ENCODE measurements around the gene RDH5. TPM values are rescaled to one million over a fixed set of nuclear protein-coding genes. Genes with fewer than 3 reads are reported as not detected.
A peak's percentile ranks its signal among the peaks of the same experiment; 100 is the strongest.

The RDH5 gene
- total RNA-seq, 1 donor from 2014 or later = 7.1 TPM

DNA sequence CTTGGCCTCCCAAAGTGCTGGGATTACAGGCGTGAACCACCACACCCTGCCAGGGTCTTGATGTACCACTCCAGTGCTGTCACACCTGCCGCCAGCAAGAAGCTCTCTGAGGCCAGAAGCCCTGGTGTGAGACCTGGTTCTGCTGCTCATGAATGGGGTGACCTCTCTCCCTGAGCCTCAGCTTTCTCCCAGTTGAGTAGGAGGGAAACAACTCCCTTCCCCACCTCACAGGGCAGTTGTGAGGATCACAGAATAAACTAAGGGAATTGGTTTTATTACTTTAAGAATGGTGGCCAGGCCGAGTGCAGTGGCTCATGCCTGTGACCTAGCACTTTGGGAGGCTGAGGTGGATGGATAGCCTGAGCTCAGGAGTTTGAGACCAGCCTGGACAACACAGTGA lies 14.4 kb downstream of the RDH5 start:
- Mint-ChIP-seq H3K9me3 (no peaks in the 10 kb centered on the region), H3K4me3 (no peak overlapping the region), H3K4me1 (peaks cover 31% of the 10 kb centered on the region), H3K27me3 (no peaks in the 10 kb centered on the region), H3K36me3 (ENCODE audit: low read depth) (peaks cover under 1% of the 10 kb centered on the region), H3K27ac (no peak overlapping the region)
- intact Hi-C loops (cut with micrococcal nuclease) = no loop called here
- no peak for DNase-seq

DNA sequence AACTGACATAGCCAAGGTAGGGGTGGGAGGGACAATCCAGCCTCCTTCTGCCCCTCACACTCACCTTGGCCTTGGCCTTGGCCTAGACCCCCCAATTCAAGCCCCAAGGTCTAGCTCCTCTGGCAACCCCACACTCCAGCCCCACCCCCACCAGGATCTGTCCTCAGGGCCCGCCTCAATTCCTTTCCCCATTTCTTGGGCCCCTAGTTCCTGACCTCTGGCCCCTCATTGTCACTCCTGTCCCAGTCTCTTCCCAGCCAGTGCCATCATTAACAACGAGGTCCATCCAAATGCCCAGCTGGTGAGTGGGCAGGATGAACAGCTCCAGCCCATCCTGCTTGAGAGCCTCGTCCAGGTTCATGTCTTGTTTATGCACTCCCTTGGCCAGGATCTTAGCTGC lies 15.9 kb downstream of the RDH5 start:
- Mint-ChIP-seq H3K27me3 (no peaks in the 10 kb centered on the region), H3K4me1 (peaks cover 20% of the 10 kb centered on the region), H3K27ac (peak overlapping the region; percentile 28), H3K9me3 (no peaks in the 10 kb centered on the region), H3K4me3 (no peak overlapping the region), H3K36me3 (ENCODE audit: low read depth) (no peaks in the 10 kb centered on the region)
- intact Hi-C loops (cut with micrococcal nuclease) = loop anchor here (5.0 kb wide), 1 partner anchor 79 kb away; no protein-coding TSS in a partner anchor
- no peak for DNase-seq

DNA sequence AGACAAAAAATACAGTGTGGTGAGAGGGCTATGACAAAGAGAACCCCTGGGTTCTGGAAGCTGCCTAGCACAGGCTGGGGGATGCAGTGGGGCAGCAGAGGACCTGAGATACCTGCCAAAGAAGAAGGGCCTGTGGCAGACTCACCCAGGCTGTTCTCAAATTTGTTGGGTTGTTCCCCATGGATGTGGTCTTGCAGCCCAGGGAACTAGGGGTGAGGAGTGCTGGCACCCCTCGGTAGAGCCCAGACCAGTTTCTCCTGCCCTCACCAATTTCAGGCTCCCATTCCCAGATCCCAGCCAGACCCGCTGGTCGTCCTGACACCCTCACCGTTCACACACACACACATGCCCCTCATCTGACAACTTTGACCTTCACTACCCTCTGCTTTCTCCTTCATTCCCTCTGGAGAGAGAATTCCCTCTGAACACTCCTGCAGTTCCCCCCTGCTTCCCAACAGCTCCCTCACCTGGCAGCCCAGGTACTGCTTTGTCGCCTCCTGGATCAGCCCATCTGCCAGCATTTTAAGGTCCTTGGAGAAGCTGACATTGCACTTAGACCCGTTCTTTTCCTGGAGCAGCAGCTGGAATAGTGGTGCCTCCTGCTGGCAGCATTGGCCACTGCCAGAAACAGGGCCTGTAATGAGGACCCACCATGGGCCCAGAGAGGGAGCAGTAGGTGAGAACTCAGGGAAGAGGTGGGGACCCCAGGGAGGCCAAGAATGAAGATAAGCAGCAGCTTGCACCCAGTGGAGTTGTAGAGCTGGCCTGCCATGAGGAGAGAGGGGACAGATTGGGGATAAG lies 16.8 kb downstream of the RDH5 start:
- Mint-ChIP-seq H3K27me3 (no peaks in the 10 kb centered on the region), H3K27ac (peak overlapping the region; percentile 59), H3K4me3 (peak overlapping the region; percentile 55), H3K9me3 (no peaks in the 10 kb centered on the region), H3K36me3 (ENCODE audit: low read depth) (no peaks in the 10 kb centered on the region), H3K4me1 (peaks cover 24% of the 10 kb centered on the region)
- intact Hi-C loops (cut with micrococcal nuclease) = loop anchor here (1.0 to 5.0 kb wide), 3 partner anchors 8 to 80 kb away; partner anchors contain the start of gene CD63
- peak; percentile 89 for DNase-seq

DNA sequence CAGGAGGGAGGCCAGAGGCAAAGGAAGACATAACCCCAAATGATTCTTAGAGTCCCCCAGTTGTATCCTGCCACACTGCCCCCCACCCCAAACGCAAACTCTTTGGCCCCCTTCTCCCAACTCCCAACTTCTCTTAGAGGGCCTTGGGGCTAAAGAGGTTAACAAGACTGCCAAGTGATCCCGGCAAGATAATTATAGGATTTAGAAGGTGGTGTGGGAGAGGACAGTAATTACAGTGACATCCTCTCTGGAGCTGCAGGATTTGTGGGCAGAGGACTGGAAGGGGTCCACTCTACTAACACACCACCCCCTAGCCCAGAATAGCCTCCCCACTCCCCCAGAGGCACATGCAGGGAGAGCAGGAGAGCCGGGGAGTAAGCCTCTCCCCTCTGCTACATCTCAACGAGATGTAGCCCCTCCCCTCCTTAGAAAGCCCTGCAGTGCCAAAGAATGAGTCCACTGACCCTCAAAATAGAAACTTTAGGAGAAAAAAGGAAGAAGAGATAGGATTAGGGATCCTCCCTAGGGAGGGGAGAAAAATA lies 17.5 kb downstream of the RDH5 start:
- peaks cover 2% of the 10 kb centered on the region for H3K27me3 Mint-ChIP-seq
- peaks cover 30% of the 10 kb centered on the region for H3K4me1 Mint-ChIP-seq
- intact Hi-C loops (cut with micrococcal nuclease) = loop anchor here (1.0 to 5.0 kb wide), 10 partner anchors 8 to 381 kb away; partner anchors contain the start of genes CD63, ORMDL2, PYM1 and RPS26
- H3K4me3 Mint-ChIP-seq = peak overlapping the region; percentile 88
- no peak for DNase-seq
- H3K9me3 Mint-ChIP-seq = no peaks in the 10 kb centered on the region
- peak overlapping the region; percentile 85 for H3K27ac Mint-ChIP-seq
- H3K36me3 Mint-ChIP-seq (ENCODE audit: low read depth) = no peaks in the 10 kb centered on the region

DNA sequence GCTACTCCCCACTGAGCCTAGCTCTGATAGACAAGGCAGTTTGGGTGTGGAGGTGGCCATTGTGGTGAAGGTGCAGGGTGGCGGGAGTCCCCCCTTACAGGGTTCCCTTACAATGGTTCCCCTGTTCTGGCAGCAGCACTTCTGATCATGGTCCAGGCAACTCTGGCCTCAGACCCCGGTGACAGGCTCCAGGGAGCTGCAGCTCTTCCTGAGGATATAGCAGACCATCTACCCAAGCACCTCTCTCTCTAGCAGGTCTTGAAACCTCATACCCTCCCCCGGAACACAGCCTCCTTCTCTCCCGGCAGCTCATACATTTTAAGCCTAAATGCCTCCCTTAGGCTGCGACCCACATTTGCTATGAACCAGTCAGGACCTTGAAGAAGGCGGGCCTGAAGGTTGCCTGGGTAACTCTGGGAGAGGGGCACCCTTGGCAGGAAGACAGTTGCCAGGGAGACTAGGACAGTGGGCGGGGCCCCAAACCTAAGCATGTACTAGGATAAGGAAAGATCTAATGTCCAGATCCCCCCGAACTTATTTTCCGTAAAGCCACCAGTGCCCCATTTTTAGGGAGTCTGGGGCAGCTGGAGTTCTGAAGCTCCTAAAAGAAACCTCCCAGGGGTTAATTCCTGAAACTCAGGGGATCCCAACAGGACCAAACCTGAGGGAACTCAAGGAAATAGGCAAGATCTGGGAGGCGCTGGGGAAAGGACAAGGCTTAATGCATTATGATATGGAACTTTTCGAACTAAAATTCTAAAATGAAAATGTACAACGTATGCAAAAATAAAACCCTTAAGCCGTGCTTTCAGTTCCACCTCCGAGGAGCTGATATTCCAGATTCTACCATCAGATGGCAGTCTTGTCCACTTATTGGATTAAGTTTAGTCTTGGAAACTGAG lies 18.2 kb downstream of the RDH5 start:
- Mint-ChIP-seq H3K9me3 (no peaks in the 10 kb centered on the region), H3K27me3 (peaks cover 4% of the 10 kb centered on the region), H3K4me3 (peak overlapping the region; percentile 88), H3K27ac (peak overlapping the region; percentile 85), H3K36me3 (ENCODE audit: low read depth) (no peaks in the 10 kb centered on the region), H3K4me1 (peaks cover 31% of the 10 kb centered on the region)
- intact Hi-C loops (cut with micrococcal nuclease) = loop anchor here (1.0 to 5.0 kb wide), 8 partner anchors 59 to 380 kb away; partner anchors contain the start of genes ORMDL2, PYM1, RPS26 and ZC3H10
- DNase-seq = peak; percentile 96

DNA sequence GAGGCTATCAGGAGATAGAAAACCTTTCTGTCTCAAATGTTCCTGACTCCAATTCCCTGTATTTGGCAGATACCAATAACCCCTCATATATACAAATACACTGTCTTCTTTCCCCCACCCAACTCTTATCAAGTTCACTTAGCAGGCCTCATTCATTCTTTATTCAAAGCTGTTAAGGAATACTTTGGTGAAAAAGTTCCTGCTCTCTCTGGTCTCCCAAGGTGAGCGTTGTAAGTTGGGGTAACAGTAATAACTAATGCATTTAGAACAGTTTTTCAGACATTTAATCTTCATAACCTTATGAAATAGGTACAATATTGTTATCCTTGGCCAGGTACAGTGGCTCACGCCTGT lies 18.8 kb downstream of the RDH5 start:
- H3K27ac Mint-ChIP-seq = no peak overlapping the region
- H3K9me3 Mint-ChIP-seq = no peaks in the 10 kb centered on the region
- peaks cover 31% of the 10 kb centered on the region for H3K4me1 Mint-ChIP-seq
- intact Hi-C loops (cut with micrococcal nuclease) = loop anchor here (2.0 to 5.0 kb wide), 4 partner anchors 82 to 380 kb away; partner anchors contain the start of genes PYM1, RPS26 and ZC3H10
- no peaks in the 10 kb centered on the region for H3K36me3 Mint-ChIP-seq (ENCODE audit: low read depth)
- no peak for DNase-seq
- H3K27me3 Mint-ChIP-seq = peaks cover 4% of the 10 kb centered on the region
- peak overlapping the region; percentile 88 for H3K4me3 Mint-ChIP-seq

DNA sequence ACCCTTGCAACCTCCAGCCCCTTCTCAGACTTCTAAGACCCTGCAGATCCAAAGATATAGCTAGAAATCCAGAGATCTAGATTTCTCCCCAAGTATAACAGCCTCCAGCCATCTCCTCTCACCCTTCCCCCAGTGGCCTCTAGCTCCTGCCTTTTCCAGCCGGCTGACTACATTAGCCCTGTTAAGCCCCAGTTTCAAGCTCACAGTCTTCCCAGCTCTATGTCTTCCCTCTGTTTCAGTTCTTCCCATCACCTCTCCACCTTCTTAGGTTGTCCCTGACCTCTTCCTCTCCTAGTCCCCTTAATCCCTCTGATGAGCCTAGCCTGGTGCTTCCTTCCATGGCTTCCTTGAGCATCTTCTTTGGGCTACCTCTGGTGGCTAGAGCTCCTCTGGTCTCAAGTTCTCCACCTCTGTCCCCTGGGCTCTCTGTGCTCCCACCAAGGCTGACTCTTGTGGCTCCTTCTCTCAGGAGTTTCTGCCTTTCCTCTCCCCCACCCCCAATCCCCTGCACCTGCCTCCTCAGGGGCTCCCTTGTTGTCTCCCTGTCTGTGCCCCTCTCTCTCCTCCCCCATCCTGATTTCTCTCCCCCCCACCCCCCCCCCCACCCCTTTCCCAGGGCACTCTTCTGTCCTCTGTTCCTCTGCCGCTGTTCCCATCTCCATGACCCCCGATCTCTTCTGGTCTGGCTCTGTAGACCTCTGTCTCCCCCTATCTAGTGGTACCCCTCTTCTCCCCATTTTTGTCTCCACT lies 21.9 kb downstream of the RDH5 start:
- H3K4me3 Mint-ChIP-seq = peak overlapping the region; percentile 98
- no peak for DNase-seq
- intact Hi-C loops (cut with micrococcal nuclease) = loop anchor here (5.0 kb wide), 1 partner anchor 360 kb away; the partner anchor contains the start of gene PA2G4
- peaks cover 47% of the 10 kb centered on the region for H3K4me1 Mint-ChIP-seq
- peaks cover 3% of the 10 kb centered on the region for H3K36me3 Mint-ChIP-seq (ENCODE audit: low read depth)
- peaks cover 4% of the 10 kb centered on the region for H3K27me3 Mint-ChIP-seq
- no peaks in the 10 kb centered on the region for H3K9me3 Mint-ChIP-seq
- peak overlapping the region; percentile 90 for H3K27ac Mint-ChIP-seq

DNA sequence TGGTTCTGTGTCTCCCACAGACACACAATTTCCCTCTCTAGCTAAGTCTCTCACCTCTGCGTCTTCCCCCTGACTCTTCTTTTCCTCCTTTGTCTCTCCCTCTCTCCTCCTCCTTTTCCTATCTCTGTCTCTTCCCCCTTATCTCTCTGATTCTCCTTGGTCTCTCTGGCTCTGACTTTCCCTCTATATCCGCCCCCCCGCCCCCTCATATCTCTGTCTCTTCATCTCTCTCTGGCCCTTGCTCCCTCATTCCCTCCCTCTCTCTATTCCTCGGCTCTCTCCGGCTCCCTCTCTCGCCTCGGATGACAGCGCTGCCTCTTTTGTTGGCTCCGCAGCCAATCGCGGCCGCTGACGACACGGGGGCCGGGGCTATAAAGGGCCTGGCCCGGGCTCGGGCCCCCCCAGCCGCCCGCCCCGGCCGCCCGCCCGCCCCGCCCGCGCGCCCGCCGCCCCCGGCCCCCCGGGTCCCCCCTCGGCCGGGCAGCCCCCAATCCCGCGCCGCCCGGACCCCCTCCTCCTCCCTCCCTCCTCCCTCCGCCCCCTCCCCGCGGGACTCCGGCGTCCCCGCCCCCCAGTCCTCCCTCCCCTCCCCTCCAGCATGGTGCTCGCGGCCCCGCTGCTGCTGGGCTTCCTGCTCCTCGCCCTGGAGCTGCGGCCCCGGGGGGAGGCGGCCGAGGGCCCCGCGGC lies 22.7 kb downstream of the RDH5 start, which contains the start of gene GDF11:
Gene GDF11 (plus strand): TSS at position 404 of the 687 bp plus-strand sequence. CDS start 195 bp downstream, at position 599.
- DNase-seq = peak; percentile 94
- Mint-ChIP-seq H3K36me3 (ENCODE audit: low read depth) (peaks cover 3% of the 10 kb centered on the region), H3K4me1 (peaks cover 41% of the 10 kb centered on the region), H3K27ac (peak within 1 kb of the TSS; percentile 90), H3K9me3 (no peaks in the 10 kb centered on the region), H3K27me3 (peaks cover 4% of the 10 kb centered on the region), H3K4me3 (peak within 1 kb of the TSS; percentile 98)
- intact Hi-C loops (cut with micrococcal nuclease) = loop anchor here (5.0 kb wide), 1 partner anchor 359 kb away; the partner anchor contains the start of gene PA2G4

DNA sequence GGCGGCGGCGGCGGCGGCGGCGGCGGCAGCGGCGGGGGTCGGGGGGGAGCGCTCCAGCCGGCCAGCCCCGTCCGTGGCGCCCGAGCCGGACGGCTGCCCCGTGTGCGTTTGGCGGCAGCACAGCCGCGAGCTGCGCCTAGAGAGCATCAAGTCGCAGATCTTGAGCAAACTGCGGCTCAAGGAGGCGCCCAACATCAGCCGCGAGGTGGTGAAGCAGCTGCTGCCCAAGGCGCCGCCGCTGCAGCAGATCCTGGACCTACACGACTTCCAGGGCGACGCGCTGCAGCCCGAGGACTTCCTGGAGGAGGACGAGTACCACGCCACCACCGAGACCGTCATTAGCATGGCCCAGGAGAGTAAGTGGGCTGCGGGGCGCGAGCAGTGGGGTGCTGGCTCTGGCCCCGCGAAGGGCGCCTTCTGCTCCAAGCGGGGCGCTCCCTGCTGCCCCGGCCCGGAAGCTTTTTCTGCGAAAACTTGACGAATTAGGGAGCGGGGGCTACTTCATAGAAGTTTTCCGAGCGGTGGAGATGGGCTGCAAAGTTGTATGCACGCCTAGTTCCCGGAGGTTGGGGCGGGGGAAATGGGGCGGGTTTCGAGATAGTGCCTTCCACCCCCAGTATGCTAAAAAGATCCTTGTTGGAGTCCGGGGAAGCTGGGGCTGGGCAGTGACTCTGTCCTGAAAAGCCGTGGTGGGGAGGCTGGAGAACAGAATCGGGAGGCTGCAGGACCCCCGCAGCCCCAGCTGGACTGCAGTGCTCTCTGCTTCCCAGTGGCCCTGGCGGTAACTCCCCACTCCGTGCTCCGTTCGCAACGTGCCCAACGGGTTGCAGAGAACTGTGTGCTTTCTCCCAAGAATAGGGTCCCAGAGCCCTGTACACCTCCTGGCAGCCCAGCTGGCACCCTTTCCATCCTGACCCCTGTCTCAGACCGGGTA lies 23.5 kb downstream of the RDH5 start:
- Mint-ChIP-seq H3K27ac (peak overlapping the region; percentile 71), H3K36me3 (ENCODE audit: low read depth) (peaks cover 7% of the 10 kb centered on the region), H3K4me3 (peak overlapping the region; percentile 93), H3K9me3 (no peaks in the 10 kb centered on the region), H3K27me3 (peaks cover 4% of the 10 kb centered on the region), H3K4me1 (peaks cover 37% of the 10 kb centered on the region)
- intact Hi-C loops (cut with micrococcal nuclease) = loop anchor here (5.0 kb wide), 1 partner anchor 359 kb away; the partner anchor contains the start of gene PA2G4
- peak; percentile 84 for DNase-seq

DNA sequence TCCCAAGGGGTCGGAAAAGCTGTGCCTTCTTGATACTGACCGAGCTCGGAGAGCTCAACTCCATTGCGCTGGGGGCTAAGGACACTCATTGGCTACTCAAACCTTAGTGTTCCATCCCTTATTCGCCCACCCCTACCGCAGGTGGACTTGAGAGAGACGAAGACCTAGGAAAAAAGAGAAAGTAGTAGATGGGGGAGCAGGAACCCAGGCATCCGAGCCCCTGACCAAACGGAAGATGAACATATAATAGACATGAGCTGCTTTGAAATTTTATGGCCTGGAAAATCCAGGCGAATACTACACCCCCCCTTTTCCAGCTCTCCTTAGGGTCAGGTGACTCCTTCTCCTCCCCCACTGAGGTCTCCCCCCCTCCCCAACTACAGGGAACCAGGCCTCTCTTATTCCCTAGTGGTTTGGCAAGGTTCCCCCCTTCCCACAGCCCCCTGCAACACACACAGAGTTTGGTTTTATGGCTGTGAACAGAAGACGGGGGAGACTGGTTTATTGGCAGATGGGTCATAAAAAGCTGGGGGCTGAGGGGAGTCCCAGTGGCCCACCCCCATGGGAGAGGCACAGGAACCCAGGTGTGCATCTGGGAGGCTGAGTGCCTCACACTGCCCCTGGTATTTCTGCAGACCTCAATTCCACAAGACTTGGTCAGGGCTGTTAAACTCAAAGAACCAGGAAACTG lies 24.3 kb downstream of the RDH5 start:
- H3K9me3 Mint-ChIP-seq = no peaks in the 10 kb centered on the region
- no peak overlapping the region for H3K27ac Mint-ChIP-seq
- H3K36me3 Mint-ChIP-seq (ENCODE audit: low read depth) = peaks cover 15% of the 10 kb centered on the region
- intact Hi-C loops (cut with micrococcal nuclease) = loop anchor here (5.0 kb wide), 1 partner anchor 358 kb away; the partner anchor contains the start of gene PA2G4
- H3K4me1 Mint-ChIP-seq = peaks cover 34% of the 10 kb centered on the region
- peak overlapping the region; percentile 93 for H3K4me3 Mint-ChIP-seq
- H3K27me3 Mint-ChIP-seq = peaks cover 4% of the 10 kb centered on the region
- DNase-seq = no peak
